Measurements from ENCODE around the gene DNAH11. TPM values are rescaled to one million over a fixed set of nuclear protein-coding genes. Genes with fewer than 3 reads are reported as not detected.

Gene DNAH11
- total and polyA plus RNA-seq, 3 donors from 2014 or later: 4.9 to 19.3 (median 14.2) TPM

DNA sequence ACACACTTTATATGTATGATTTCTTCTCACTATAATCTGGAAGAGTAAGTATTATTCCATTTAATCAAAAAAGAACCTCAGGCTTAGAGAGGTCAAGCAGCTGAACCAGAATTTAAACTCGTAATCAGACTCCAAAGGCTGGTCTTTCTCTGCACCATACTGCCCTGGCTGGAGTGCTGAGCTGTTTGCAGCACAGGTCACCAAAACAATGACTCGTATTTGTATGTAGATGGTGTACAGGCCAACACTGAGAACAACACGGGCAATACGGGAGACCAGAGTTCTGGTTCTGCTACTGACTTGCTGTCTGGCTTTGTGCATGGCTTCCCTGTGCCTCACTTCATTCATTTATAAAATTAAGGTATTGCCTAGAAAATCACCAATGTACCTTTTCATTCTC, 344.9 kb downstream of the DNAH11 start:
- TF ChIP-seq POLR2A (IDR thresholded peaks at IDR 0.05) (no peak), CTCF (IDR thresholded peaks at IDR 0.05) (no peak)
- H3K4me3 ChIP-seq: no peak overlapping the region
- no peaks in the 10 kb centered on the region for H3K27me3 ChIP-seq
- H3K9me3 ChIP-seq: no peaks in the 10 kb centered on the region
- no peaks in the 10 kb centered on the region for H3K4me1 ChIP-seq
- intact Hi-C loops (cut with DNase I; ENCODE audit: low total_unique reads): no loop called here
- no peaks in the 10 kb centered on the region for H3K36me3 ChIP-seq (ENCODE audit: low read depth, missing control alignments)
- H3K27ac ChIP-seq: no peak overlapping the region
- WGBS, 2 donors: 71 to 85% methylated on average over 4 of the region's 4 CpGs
- no peak for DNase-seq

GRCh38 chr7:21891291-21891690, 348.5 kb downstream of the DNAH11 start:
- Histone ChIP-seq H3K27ac (no peak overlapping the region), H3K4me3 (no peak overlapping the region), H3K27me3 (no peaks in the 10 kb centered on the region), H3K4me1 (no peaks in the 10 kb centered on the region), H3K9me3 (no peaks in the 10 kb centered on the region), H3K36me3 (ENCODE audit: low read depth, missing control alignments) (no peaks in the 10 kb centered on the region)
- no peak for TF ChIP-seq CTCF (IDR thresholded peaks at IDR 0.05)
- no peak for TF ChIP-seq POLR2A (IDR thresholded peaks at IDR 0.05)
- DNase-seq: no peak
- WGBS, 2 donors: 51 to 62% methylated on average over 3 of the region's 3 CpGs
- intact Hi-C loops (cut with DNase I; ENCODE audit: low total_unique reads): no loop called here

DNA sequence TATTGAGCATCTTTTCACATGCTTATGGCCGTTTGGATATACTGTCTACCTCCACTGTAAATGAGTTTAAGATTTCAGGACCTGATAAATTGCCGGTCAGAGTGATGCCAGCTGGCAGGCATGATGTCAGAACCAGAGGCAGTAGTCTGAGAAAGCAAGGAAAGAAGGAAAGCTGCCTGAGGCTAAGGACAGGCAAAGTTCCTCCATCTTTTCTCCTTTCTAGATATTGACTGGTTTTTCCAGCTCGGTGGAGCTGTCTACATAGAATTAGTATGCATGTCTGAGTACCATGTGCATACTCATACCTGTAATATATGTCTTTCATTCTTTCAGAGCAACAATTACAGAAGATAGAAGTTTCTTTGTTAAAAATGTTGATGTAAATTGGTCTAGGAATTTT, 350.6 kb downstream of the DNAH11 start:
- Histone ChIP-seq H3K9me3 (no peaks in the 10 kb centered on the region), H3K27ac (no peak overlapping the region), H3K36me3 (ENCODE audit: low read depth, missing control alignments) (no peaks in the 10 kb centered on the region), H3K27me3 (no peaks in the 10 kb centered on the region), H3K4me3 (no peak overlapping the region), H3K4me1 (no peaks in the 10 kb centered on the region)
- TF ChIP-seq CTCF (IDR thresholded peaks at IDR 0.05): no peak
- no peak for TF ChIP-seq POLR2A (IDR thresholded peaks at IDR 0.05)
- 85 to 89% methylated on average over 3 of the region's 3 CpGs for WGBS, 2 donors
- DNase-seq: no peak
- intact Hi-C loops (cut with DNase I; ENCODE audit: low total_unique reads): no loop called here

DNA sequence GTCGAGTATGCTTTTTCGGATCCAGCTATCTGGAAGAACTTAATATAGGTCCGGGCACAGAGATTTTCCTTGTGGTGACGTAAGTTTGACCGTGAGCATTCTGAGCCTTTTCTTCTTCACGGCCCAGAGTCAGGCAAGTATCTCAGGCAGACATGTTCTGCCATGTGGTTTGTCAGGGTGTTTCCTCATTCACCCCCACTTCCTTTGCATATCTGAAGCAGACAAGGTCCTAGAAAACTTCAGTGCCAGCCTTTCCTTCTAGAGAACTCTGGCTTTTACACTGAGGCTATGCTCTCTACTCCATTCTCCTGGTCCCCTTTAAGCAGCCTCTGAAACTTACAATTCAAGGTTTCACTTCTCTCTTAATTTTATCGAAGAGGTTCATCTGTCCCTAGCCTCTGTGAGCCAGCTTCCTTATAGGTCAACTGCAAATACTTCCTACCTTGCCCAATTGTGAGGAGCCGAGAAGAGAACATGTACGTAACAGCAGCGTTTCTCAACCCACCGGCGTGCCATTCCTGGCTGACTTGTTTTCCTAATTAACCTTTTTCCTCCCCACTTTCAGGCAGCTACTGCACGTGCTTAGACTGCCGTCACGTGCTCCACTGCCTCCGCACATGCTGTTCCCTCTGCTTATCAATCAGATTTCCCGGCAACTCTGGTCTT, 355.6 kb downstream of the DNAH11 start:
- no peak for TF ChIP-seq POLR2A (IDR thresholded peaks at IDR 0.05)
- TF ChIP-seq CTCF (IDR thresholded peaks at IDR 0.05): no peak
- Histone ChIP-seq H3K27ac (no peak overlapping the region), H3K4me3 (no peak overlapping the region), H3K9me3 (no peaks in the 10 kb centered on the region), H3K36me3 (ENCODE audit: low read depth, missing control alignments) (no peaks in the 10 kb centered on the region), H3K4me1 (no peaks in the 10 kb centered on the region), H3K27me3 (no peaks in the 10 kb centered on the region)
- intact Hi-C loops (cut with DNase I; ENCODE audit: low total_unique reads): no loop called here
- DNase-seq: no peak
- WGBS, 2 donors: 88 to 89% methylated on average over 17 of the region's 17 CpGs

DNA sequence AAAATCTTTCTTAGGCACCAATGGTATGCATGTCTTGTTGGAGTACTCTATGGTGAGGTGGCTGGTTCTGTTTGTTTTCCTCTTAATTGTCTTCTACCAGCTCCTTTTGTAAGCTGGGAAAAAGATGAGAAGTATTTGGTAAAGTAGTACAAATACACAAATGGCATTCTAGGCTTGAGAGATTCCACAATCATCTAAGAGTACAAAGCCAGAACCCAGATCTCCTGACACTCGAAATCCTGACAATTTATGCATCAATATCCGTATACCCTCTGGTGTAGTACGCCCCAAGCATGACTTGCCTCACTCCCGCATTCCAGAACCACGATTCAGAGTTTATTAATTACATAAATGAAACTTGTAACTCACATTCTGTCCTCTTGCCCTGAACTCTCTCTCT, 359.4 kb downstream of the DNAH11 start:
- no peak for DNase-seq

More for the DNA sequence above, 359.4 kb downstream of the DNAH11 start:
- H3K27ac ChIP-seq: no peak overlapping the region
- intact Hi-C loops (cut with DNase I; ENCODE audit: low total_unique reads): no loop called here
- H3K27me3 ChIP-seq: no peaks in the 10 kb centered on the region
- H3K9me3 ChIP-seq: no peaks in the 10 kb centered on the region
- no peak for TF ChIP-seq CTCF (IDR thresholded peaks at IDR 0.05)
- no peak for TF ChIP-seq POLR2A (IDR thresholded peaks at IDR 0.05)
- H3K4me1 ChIP-seq: no peaks in the 10 kb centered on the region
- H3K36me3 ChIP-seq (ENCODE audit: low read depth, missing control alignments): no peaks in the 10 kb centered on the region
- H3K4me3 ChIP-seq: no peak overlapping the region
- WGBS, 2 donors: 78 to 89% methylated on average over 5 of the region's 5 CpGs

All from testis (tissue), 3 donors.